ENCODE measurements around the gene OR13F1. TPM values are rescaled to one million over a fixed set of nuclear protein-coding genes. Genes with fewer than 3 reads are reported as not detected.

The OR13F1 gene
- not detected in 2 replicates for total RNA-seq

DNA sequence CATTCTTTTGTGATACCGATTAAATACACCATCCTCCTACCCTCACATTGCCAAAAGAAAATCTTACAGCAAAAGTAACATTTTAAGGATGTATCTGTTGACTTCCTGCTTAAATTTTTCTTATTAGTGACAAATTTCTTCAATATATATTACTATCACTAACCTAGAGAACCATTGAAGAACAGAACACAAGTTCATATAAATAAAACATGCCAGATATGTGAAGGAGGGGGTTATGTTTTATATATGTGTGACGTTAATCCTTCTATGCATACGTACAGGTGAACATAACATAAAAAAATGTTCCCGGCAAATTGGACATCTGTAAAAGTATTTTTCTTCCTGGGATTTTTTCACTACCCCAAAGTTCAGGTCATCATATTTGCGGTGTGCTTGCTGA is at the start of gene OR13F1:
Gene OR13F1, plus strand, starts transcription at position 301 of the 400 bp plus-strand sequence. Its CDS starts 0 bp downstream, at position 301.

DNA sequence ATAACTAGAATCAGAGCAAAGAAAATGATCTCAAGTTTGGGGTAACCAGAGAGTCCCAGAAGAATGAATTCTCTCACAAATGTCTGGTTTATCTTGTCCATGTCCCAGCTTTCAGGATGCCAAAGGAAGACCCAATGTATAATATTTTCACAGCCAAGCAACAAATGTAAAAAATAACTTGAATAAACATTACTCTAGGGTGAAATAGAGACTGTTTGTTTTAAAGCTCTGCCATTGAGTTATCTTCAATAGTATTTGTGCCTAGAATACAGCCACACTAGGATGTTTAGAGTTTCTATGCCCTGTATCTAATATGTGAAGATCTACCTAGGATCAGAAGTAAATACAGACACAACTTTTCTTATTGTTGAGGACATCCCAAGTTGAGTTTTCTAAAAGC is 23.0 kb downstream of the OR13F1 start, which contains the start of gene OR13C4:
Gene OR13C4, minus strand, starts transcription at position 101 of the 400 bp plus-strand sequence. Its CDS starts 0 bp downstream, at position 101.

GRCh38 chr9:104536756-104537155 is 32.7 kb downstream of the OR13F1 start, which contains the start of gene OR13C3:
Gene OR13C3, minus strand, starts transcription at chr9:104536856. Its CDS starts 133 bp downstream, at chr9:104536723.

Other genes with a start within 250 kb of the OR13F1 start
- not detected in 2 replicates for gene OR13C4, start 22.9 kb downstream of the OR13F1 start, total RNA-seq
- gene OR13C3, start 32.6 kb downstream of the OR13F1 start, total RNA-seq: not detected in 2 replicates
- gene OR13C8, start 64.9 kb downstream of the OR13F1 start, total RNA-seq: not detected in 2 replicates
- not detected in 2 replicates for gene OR13C5, start 95.2 kb downstream of the OR13F1 start, total RNA-seq
- gene OR13C2, start 101.4 kb downstream of the OR13F1 start, total RNA-seq: not detected in 2 replicates
- not detected in 2 replicates for gene OR13C9, start 113.9 kb downstream of the OR13F1 start, total RNA-seq
- gene OR13D1, start 190.3 kb downstream of the OR13F1 start, total RNA-seq: not detected in 2 replicates
- 18.7 and 24.6 TPM in 2 replicates for gene NIPSNAP3A, start 243.4 kb downstream of the OR13F1 start, total RNA-seq

All from airway epithelial cell (primary cell).